G401 (cell line): ENCODE measurements around the gene ZFHX3. TPM values are rescaled to one million over a fixed set of nuclear protein-coding genes. Genes with fewer than 3 reads are reported as not detected.
"Not testable (repeated sequence)": the region's sequence is repeated elsewhere in the genome, so short reads cannot be mapped to it uniquely, and the experiment has no call there.

Experiments used
- DNase-seq: peaks from one replicate; pipeline ENCODE4 v3.0.0-alpha.2; 2015; ENCODE audit warnings: low spot score
- in situ Hi-C: cut with HindIII; loops from 2 replicates; pipeline ENCODE4 v1.10.0; 2016; ENCODE audit warnings: low sequenced_read_pairs, mixed read lengths
- total RNA-seq: library from RNA; depleted of rRNA; stranded (reverse); fragments of >200 nt; shearing (Covaris generic); gene quantifications from 2 replicates; pipeline ENCODE4 v1.2.3, GENCODE V29; 2014

Gene ZFHX3
- total RNA-seq, 1 experiment from 2014 or later = 3.5 TPM

GRCh38 chr16:72989203-72989578, 58.7 kb downstream of the ZFHX3 start:
- in situ Hi-C loops, DNase-seq: not testable (repeated sequence)

GRCh38 chr16:72988569-72988968, 59.4 kb downstream of the ZFHX3 start:
- in situ Hi-C loops = no loop called here
- DNase-seq = no peak

- no peak for DNase-seq
- in situ Hi-C loops = no loop called here
Measured at GRCh38 chr16:72987480-72987901, 60.4 kb downstream of the ZFHX3 start.

- DNase-seq = no peak
- in situ Hi-C loops = no loop called here
Measured at GRCh38 chr16:72985995-72986394, 61.9 kb downstream of the ZFHX3 start.

GRCh38 chr16:72985148-72985941, 62.6 kb downstream of the ZFHX3 start:
- in situ Hi-C loops = no loop called here
- DNase-seq = no peak

- no peak for DNase-seq
- in situ Hi-C loops = no loop called here
Measured at GRCh38 chr16:72983728-72984350, 64.1 kb downstream of the ZFHX3 start.

- in situ Hi-C loops = no loop called here
- no peak for DNase-seq
Measured at GRCh38 chr16:72983241-72983640, 64.7 kb downstream of the ZFHX3 start.

GRCh38 chr16:72979974-72980373, 68.0 kb downstream of the ZFHX3 start:
- in situ Hi-C loops = no loop called here
- no peak for DNase-seq

GRCh38 chr16:72978212-72978611, 69.7 kb downstream of the ZFHX3 start:
- in situ Hi-C loops = no loop called here
- no peak for DNase-seq

- DNase-seq = no peak
Measured at GRCh38 chr16:72977127-72977526, 70.8 kb downstream of the ZFHX3 start.

GRCh38 chr16:72976438-72977064, 71.4 kb downstream of the ZFHX3 start:
- no peak for DNase-seq
- in situ Hi-C loops = no loop called here

More at GRCh38 chr16:72977127-72977526, 70.8 kb downstream of the ZFHX3 start:
- in situ Hi-C loops = no loop called here

GRCh38 chr16:72975809-72976437, 72.0 kb downstream of the ZFHX3 start:
- in situ Hi-C loops = no loop called here
- DNase-seq = no peak

GRCh38 chr16:72974142-72974769, 73.7 kb downstream of the ZFHX3 start:
- no peak for DNase-seq
- in situ Hi-C loops = no loop called here

GRCh38 chr16:72972878-72973571, 74.9 kb downstream of the ZFHX3 start:
- no peak for DNase-seq
- in situ Hi-C loops = no loop called here

GRCh38 chr16:72971370-72971769, 76.6 kb downstream of the ZFHX3 start:
- DNase-seq = no peak
- in situ Hi-C loops = no loop called here

- in situ Hi-C loops = no loop called here
- DNase-seq = no peak
Measured at GRCh38 chr16:72970656-72971055, 77.3 kb downstream of the ZFHX3 start.

- no peak for DNase-seq
- in situ Hi-C loops = no loop called here
Measured at GRCh38 chr16:72969812-72970211, 78.1 kb downstream of the ZFHX3 start.

GRCh38 chr16:72969146-72969545, 78.8 kb downstream of the ZFHX3 start:
- in situ Hi-C loops = no loop called here
- no peak for DNase-seq

GRCh38 chr16:72967941-72968340, 80.0 kb downstream of the ZFHX3 start:
- no peak for DNase-seq
- in situ Hi-C loops = no loop called here
